HG02852 (cell line): Measurements from ENCODE around the gene SPECC1L.

Experiments used
- ATAC-seq: cut with Tn5 transposase; IDR thresholded peaks from one replicate; pipeline ENCODE4 v1.9.1; 2021; ENCODE audit warnings: mild to moderate bottlenecking, moderate library complexity; ENCODE audit not compliant: unreplicated experiment

The SPECC1L gene

DNA sequence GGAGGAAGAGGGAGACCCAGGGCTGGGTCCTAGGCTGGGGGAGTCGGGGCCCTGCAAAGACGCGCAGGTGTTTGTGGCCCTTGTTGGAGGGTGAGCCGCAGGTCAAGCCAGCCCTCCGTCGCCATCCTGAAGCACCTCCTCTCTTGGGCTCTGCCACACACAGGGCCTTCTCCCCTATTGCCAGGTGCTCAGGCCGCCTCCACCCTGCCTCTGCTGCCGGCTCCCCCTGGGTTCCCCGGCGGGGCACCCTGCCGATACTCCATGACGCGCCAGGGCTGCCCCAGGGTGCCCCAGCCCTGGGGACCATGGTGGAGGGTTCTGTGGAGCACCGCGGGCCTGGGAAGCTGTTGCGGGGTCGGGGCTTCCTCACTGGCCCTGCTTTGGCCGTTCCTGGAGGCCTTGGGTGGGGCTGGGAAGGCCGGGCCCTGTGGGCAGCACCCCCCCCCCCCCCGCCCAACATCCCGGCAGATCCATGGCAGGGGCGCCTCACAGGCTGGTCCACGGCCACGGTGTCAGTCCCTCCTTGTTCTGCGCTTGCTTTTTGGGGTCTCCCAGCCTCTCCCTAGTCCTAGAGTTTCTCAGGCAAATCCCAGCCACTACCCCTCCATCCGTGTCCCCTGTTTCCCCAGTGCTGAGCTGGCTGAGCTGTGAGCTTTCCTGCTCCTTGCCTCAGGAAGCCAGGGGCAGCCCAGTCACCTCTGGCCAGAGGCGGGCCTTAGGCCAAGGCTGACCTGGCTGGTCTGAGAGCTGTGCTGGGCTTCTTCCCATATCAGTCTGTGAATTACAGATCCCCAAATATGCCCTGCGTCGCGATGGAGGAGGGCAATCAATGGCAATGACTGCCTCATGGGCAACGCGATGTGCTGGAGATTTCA lies 154.5 kb downstream of the SPECC1L start:
- no peak for ATAC-seq

DNA sequence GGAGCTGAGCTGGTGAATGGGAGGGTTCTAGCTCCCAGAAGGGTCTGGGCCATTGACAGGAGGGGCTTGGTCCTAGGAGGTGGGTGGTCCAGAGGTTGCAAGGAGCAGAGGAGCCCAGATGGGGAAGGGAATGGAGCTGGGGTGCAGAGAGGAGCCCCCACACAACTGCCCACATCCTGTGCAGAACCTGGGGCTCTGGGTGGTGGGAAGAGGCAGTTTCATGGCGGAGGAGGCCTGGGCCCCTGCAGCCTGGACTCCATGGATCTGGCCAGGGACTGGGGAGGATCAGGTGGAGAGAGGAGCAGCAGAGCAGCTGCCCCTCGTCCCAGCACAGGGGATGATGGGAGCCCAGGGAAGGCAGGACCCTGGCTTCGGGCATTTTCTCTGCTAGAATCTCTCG lies 155.8 kb downstream of the SPECC1L start:
- no peak for ATAC-seq

DNA sequence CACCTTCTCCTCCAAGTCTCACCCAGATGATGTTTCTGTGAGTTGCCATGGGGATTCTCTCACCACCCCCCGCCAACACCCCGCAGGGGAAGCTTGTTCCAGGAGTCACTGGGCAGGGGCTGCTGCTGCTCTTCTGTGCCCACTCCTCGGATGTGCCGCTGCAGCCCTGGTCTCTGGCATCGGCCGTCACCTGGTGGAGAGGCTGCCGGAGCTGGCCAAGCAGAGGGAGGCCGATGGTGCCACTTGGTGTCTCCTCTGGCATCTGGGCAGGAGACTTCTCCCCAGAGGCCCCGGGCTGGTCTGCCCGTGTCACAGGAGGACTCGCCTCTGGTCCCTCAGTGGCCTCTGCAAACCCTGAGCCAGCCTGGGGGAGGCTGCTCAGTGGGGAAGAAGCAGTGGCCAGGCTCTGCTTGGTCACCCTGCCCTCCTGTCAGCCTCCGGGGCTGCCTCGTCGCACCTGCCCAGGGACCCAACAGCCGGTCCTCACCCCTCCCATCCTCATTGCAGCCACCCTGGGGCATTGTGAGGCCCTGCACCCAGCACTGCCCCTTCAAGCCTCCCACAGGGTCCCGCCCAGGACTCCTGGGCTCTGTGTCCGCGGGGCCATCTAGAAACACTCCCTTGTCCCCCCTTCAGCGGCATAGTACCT lies 156.3 kb downstream of the SPECC1L start:
- ATAC-seq: no peak

DNA sequence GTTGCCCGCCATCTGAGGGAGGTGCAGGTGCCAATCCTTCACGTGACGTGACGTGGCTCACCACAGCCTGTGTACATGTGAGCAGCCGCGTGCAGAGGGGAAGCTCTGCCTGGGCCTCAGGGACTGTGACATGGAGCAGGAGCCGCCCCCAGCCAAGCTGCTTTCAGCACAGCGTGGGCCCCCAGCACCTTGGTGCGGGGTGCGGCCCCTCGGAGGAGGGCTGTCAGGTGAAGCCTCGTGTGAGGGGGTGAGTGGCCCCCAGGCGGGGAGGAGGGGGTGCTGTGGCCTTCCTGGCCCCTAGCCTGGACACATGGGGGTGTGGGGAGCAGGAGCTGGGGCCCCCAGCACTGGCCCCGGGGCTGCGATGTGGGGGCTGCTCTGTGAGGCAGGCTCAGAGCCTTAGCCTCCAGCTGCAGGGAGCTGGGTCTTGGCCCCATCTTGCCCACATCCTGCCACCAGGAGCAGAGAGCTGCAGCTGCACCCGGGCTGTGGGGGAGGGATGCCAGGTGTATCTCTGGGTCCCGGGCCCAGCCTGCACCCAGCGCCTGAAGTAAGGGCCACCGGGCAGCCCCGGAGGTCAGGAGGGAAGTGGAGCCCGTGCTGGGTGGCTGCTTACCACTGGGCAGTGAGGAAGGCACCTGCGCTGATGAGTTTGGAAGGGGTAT lies 157.0 kb downstream of the SPECC1L start, which contains the start of gene ADORA2A:
Gene ADORA2A (plus strand): TSS at position 100 of the 665 bp plus-strand sequence. CDS start 5,806 bp downstream, outside the sequence.
- peak; percentile 53 for ATAC-seq

DNA sequence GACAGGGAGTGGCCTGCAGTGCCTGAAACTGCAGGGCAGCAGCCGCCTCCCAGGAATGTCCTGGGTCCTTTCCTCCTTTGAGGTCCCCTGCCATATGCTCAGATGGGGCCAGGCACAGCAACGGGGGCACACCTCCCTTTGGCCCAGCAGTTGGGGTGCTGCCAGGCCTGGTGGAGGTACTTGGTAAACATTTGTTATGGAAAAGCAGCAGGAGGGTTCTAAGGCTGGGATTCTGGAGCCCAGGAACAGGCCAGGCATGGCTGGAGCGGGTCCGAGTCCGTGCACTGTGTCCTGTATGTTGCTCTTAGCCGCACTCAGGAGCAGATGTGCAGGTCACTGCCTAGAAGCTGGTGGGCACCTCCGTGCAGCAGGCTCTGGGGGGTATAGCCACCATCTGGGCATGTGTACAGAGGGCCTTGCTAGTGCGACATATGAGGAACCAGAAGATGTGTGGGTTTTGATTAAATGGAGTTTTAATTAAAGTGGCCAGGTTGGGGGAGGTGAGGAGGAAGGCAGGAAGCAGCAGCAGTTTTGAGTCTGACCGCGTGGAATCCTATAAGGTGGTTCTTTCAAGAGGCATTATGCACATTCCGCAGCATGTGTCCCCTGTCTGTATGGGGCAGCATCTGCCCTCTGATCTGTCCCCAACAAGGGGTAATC lies 158.2 kb downstream of the SPECC1L start:
- ATAC-seq: no peak

DNA sequence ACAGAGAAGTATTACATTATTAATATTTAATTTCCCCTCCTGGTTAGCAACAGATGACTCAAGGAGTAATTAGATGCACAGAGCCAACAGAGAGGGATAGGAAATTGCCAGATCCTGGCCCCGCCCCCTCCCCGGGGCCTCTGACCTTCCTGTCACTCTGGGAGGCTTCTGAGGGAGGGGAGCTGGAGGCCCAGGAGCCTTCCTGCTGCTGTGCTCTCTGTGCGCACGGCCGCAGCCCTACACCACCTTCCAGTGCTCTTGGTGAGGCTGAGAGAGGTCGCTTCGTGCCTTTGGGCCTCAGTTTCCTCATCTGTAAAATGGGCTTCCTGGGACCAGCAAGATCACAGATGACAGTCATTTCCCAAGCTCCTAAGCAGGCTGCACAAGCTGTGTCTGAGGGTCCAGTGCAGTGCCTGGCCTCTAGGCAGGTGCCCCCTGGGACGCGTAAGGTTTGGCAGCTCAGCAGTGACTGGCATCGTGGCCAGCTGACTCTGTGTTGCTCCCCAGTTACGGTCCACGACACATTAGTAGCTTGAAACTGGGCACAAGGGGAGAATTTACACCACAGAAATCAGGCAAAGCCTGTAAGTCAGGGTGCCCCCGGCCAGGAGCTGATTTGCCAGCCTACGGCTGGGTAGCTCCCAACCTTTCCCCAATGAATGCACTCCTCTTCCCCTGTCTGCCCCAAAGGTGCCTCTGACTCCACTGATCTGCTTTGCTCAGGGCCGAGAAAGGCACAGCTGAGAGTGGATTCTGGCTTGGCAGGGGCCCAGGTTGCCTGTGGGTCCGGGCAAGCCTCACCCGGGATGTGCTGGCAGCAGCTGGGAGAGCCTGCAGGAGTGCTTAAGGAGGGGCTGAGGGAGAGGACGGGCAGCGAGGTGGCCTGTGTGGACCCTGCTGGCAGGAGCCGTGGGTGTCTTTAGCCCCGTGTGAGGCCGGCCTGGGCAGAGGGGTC lies 159.1 kb downstream of the SPECC1L start:
- no peak for ATAC-seq

DNA sequence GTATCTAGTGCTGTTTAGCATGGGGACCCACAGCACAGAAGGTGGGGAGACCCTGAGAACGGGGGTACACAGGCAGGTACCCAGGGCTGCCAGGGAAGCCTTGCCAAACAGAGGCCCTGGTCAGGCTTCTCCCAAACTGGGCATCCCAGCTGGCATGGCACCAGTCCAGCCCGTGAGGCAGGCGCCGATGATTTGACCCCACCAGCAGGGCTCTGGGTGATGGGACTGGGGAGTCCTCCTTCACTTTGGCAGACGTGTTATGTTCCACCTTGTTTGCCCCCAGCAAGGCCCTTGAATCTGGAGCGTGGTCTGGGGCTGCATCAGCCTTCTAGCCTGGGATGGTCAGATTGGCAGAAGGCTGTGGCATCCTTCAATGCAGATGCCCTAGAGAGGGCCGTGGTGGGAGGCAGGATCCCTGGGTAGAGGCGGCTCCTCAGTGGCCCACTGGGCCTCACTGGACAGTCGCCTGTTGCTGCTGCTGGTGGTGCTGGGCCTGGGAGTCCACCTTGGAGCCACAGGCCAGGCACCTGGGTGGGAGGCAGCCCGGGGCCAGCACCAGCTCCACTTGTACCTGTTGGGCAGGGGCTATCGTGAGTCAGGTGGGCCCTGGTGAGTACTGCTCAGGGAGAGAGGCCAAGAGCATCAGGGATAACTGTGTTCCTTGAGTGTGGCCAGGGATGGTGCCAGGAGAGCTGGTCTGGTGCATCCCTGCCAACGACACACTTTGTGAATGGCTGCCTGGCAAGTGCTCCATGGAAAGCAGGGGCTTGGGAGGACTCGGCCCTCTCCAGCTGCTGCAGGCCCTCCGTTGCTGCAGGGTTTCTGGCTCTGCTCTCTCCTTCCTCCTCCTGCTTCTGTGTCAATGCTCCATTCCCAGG lies 160.0 kb downstream of the SPECC1L start:
- no peak for ATAC-seq

DNA sequence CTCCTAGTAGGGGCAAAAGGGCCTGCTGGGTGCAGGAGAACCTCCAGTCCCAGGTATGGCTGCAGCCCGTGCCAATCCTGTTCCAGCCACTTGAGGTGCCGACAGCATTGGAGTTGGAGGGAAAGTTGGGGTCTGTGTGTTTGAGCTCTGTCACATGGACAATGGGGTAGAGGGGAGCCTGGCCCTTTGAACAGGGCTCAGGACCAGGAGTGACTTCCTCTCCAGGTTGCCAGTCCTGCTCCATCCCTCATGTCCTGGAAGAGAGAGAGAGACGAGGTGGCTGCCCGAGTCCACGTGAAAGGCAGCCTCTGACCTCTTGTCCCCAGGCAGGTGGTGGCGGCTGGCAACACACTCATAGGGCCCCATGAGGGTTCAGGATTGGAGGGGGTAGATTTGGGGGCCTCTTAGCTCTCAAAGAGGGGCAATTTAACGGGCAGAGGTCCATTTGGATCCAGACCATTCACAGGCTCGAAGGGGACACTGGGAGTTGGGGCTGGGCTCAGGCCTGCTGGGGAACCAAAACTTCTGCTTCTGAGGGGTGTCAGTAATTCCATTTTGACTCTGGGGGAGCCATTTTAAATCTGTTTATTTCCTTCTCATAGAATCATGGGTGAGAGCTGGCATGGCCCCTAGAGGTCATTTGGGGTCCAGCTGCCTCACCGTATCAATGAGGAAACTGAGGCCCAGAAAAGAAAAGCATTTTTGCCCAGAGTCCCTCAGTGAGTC lies 160.8 kb downstream of the SPECC1L start:
- ATAC-seq: no peak

DNA sequence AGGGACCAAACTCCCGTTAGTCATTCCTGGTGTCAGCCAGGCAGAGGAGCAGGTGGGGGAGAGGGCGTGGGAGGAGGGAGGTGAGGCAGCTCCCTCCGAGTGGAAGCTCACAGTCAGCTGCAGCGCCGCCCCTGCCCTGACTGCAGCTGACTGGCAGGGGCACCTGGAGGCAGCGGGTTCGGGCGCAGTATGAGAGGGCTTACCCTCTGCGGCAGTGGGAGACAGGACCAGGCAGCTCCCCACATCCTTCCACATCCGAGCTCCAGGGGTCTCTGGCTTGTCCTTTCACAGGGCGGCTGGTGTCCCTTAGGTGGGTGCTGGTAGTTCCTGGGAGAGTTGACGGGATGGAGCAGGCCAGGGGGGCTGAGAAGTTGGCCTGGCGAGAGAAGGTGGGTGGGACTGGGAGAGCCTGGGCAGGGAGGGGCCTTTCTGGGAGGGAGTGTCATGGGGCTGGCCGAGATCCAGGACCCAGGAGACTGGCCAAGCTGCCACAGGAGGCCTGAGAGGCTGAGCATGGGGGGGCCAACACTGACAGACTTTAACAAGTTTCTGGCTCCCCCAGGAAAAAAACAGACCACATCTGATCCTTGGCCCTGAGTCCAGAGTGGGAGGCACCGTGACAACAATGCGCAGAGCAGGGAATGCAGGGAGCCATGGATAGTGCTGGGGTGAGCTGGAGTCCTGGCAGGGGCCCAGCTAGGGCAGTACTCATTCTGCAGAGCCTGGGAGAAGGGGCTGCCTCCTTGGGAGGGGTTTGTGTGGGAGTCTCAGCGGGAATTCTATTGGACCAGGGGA lies 161.6 kb downstream of the SPECC1L start:
- ATAC-seq: no peak

DNA sequence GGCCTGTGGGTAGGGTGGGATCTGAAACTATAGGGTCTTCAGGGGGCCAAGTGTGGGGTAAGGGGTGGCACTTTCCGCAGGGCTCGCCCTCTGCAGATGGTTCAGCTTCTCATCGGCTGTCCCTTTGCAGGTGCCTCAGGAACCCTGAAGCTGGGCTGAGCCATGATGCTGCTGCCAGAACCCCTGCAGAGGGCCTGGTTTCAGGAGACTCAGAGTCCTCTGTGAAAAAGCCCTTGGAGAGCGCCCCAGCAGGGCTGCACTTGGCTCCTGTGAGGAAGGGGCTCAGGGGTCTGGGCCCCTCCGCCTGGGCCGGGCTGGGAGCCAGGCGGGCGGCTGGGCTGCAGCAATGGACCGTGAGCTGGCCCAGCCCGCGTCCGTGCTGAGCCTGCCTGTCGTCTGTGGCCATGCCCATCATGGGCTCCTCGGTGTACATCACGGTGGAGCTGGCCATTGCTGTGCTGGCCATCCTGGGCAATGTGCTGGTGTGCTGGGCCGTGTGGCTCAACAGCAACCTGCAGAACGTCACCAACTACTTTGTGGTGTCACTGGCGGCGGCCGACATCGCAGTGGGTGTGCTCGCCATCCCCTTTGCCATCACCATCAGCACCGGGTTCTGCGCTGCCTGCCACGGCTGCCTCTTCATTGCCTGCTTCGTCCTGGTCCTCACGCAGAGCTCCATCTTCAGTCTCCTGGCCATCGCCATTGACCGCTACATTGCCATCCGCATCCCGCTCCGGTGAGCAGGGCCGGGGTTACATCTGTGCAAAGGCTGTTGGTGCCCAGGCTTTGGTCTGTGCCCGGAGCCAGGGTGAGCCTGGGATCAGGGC lies 162.6 kb downstream of the SPECC1L start:
- no peak for ATAC-seq

DNA sequence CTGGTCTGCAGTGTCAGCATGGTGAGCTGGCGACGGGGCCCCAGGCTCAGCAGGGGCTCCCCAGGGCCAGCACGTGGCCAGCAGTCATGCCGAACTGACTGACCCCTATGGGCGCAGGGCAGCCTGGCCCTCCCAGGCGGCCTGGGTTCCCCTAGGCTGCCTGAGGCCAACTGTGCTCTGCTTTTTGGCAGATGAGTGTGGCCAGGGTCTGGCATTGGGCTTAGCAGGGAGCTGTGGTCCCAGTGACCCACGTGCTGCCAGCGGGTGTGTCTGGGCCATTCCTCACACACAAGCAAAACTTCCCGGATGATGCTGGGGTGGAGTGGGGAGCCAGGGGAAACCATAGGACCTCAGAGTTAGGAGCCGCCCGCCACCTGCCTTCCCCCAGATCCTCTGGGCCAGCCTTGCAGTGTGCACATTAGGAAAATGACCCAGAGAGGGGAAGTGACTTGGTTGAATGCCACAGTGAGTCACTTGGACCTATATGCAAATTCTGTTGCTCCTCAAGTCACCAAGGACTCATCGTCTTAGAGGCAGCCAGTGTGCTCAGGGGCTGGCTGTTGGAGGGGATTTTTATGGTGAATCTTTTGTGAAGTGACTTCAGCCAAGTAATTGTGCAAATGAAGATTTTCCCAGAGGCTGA lies 163.3 kb downstream of the SPECC1L start:
- ATAC-seq: peak; percentile 72

DNA sequence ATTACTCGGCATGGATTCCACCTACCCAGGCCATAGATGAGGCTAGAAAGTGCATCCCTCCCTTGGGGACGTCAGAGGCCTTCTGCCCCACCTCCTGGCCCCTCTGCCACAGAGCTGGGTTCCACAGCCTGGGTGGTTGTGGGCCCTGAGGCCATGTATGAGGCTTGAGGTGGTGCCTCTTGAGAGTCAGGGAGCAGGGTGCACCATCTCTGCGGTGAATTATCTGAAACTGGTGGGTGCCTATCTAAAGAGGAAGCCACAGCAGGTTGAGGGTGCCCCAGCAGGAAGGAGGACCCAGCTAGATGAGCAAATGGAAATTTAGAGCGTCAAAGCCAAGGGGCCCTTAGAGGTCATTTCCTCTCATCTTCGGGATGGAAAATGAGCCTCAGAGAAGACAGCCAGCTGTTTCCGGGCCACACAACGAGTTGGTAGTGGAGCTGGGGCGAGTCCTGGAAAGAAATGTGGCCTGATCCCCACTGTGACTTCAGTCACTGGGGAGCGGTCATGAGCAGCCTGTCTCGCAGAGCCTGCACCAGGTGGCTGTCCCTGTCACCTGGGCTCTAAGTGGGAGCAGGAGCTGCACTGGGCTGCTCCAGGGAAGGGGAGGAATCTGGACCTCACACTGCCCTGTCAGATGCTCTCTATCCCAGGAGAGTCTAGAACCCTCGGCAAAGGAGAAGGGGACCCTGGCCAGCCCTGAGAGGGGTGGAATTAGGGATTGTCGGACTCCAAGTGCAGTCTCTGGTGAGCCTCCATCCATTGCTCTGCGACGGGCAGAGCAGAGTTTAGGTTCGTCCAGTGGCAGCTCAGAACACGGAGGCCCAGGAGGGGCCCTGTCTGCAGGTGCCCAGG lies 164.1 kb downstream of the SPECC1L start:
- peak; percentile 34 for ATAC-seq

DNA sequence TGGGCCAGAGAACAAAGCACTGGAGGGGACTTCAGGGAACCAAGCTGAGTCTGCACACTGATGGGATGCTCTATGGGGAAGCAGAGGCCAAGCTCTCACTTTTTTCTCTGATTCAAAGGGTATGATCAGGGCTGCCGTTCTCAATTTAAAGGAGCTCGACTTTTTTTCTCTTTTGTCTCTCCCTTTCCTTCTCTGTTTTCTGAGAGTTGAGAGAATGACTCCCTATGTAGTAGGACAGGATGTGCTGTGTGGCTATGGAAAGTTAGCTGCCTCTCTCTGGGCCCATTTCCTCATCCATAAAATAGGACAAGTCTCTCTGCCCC lies 164.7 kb downstream of the SPECC1L start:
- ATAC-seq: no peak

DNA sequence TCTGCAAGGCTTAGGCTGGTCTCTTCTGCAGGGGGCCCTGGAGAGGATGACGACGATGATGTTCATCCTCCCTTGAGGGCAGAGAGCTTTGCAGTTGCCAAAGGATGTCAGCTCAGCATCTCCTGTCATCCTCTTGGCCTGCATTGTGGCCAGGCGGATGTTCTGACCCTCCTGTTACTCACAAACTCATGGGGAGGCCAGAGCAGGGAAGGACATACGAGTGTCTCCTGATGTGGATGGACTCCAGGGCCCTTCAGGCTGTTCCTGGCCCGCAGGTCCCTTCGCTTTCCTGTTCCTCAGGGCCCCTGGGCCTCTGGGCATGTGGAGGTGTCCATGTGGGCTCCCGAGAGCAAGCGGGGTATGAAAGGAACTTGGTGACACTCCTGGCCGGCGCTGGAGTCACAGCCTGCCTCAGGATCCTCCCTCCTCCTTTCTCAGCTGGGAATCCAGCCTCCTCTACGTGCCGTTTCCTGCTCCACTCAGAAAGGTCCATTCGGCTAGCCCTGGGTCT lies 165.3 kb downstream of the SPECC1L start:
- ATAC-seq: no peak

DNA sequence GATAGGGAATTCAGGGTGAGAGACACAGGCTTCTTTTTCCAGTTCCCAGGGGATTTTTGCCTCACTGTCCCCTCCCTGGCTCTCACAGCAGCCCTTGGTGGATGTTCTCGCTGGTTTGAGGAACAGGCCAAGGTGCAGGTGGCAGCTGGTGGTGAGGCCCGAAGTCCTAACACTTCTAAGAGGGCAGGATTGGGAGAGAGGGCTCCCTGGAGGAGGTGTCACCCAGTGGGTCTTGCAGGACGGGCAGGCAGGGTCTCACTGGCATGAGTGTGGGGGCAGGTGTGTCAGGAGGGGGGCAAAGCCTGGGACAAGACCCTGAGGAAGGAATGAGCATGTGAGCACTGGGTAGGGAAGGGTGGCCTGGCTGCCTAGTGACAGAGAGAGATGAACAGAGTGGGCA lies 165.9 kb downstream of the SPECC1L start:
- no peak for ATAC-seq
